GM23338 (cell line): ENCODE results near the gene KCNN3. TPM values are rescaled to one million over a fixed set of nuclear protein-coding genes. Genes with fewer than 3 reads are reported as not detected.

Source experiments
- CREB1 ChIP-seq: fragments of 250-450 bp; sonication (Bioruptor Pico); IDR thresholded peaks from 2 replicates; pipeline ENCODE4 v1.5.0; 2020; ENCODE audit warnings: low read depth, mild to moderate bottlenecking, moderate library complexity
- CTCF ChIP-seq, 2 experiments: fragments of 200-600 bp in 1 of 2; sonication (generic) in 1 of 2; conservative IDR thresholded peaks; 2 replicates each; pipeline versions ENCODE4 v1.5.1 to v1.6.1; 2016 to 2017; ENCODE audit warnings: antibody characterized with exemption in 2 of 2, low read depth in 2 of 2, mild to moderate bottlenecking in 2 of 2, moderate library complexity in 1 of 2
- ETS1 ChIP-seq: IDR thresholded peaks from 2 replicates; pipeline ENCODE4 v1.6.1; 2016; ENCODE audit warnings: antibody characterized with exemption
- EZH2 ChIP-seq: fragments of 200-600 bp; sonication (generic); IDR thresholded peaks from one replicate; pipeline ENCODE4 v1.8.0; 2017; ENCODE audit warnings: antibody characterized with exemption, mild to moderate bottlenecking, low read depth; ENCODE audit not compliant: unreplicated experiment
- NANOG ChIP-seq: IDR thresholded peaks from 2 replicates; pipeline ENCODE4 v1.6.1; 2016; ENCODE audit warnings: antibody characterized with exemption, borderline replicate concordance
- STAT1 ChIP-seq: IDR thresholded peaks from one replicate; pipeline ENCODE4 v1.6.1; 2016; ENCODE audit warnings: antibody characterized with exemption; ENCODE audit not compliant: unreplicated experiment
- ZNF331 ChIP-seq: fragments of 250-450 bp; sonication (Bioruptor Pico); IDR thresholded peaks from 2 replicates; pipeline ENCODE4 v1.5.0; 2020; ENCODE audit warnings: low read depth, mild to moderate bottlenecking, moderate library complexity
- polyA plus RNA-seq: library from polyadenylated mRNA; unstranded; fragments of >200 nt; fragmentation: Nextera tagmentation; extraction: Ambion mirVana; gene quantifications from 2 replicates; pipeline ENCODE4 v1.2.1, GENCODE V29; 2016
- total RNA-seq: library from RNA; depleted of rRNA; stranded (reverse); fragments of >200 nt; shearing (Covaris generic); gene quantifications from 2 replicates; pipeline ENCODE4 v1.2.3, GENCODE V29; 2014
- TF ChIP-seq, protein P1 (sequence below): fragments of 250-450 bp; sonication (Bioruptor Pico); IDR thresholded peaks from 2 replicates; pipeline ENCODE4 v1.5.0; 2020; ENCODE audit warnings: mild to moderate bottlenecking, moderate library complexity

The KCNN3 gene
- total and polyA plus RNA-seq, 2 experiments from 2014 or later: 1.9 to 3.0 TPM

GRCh38 chr1:154881820-154882535 is 11.9 kb upstream of the KCNN3 start (continued):
- TF ChIP-seq, protein P1, sequence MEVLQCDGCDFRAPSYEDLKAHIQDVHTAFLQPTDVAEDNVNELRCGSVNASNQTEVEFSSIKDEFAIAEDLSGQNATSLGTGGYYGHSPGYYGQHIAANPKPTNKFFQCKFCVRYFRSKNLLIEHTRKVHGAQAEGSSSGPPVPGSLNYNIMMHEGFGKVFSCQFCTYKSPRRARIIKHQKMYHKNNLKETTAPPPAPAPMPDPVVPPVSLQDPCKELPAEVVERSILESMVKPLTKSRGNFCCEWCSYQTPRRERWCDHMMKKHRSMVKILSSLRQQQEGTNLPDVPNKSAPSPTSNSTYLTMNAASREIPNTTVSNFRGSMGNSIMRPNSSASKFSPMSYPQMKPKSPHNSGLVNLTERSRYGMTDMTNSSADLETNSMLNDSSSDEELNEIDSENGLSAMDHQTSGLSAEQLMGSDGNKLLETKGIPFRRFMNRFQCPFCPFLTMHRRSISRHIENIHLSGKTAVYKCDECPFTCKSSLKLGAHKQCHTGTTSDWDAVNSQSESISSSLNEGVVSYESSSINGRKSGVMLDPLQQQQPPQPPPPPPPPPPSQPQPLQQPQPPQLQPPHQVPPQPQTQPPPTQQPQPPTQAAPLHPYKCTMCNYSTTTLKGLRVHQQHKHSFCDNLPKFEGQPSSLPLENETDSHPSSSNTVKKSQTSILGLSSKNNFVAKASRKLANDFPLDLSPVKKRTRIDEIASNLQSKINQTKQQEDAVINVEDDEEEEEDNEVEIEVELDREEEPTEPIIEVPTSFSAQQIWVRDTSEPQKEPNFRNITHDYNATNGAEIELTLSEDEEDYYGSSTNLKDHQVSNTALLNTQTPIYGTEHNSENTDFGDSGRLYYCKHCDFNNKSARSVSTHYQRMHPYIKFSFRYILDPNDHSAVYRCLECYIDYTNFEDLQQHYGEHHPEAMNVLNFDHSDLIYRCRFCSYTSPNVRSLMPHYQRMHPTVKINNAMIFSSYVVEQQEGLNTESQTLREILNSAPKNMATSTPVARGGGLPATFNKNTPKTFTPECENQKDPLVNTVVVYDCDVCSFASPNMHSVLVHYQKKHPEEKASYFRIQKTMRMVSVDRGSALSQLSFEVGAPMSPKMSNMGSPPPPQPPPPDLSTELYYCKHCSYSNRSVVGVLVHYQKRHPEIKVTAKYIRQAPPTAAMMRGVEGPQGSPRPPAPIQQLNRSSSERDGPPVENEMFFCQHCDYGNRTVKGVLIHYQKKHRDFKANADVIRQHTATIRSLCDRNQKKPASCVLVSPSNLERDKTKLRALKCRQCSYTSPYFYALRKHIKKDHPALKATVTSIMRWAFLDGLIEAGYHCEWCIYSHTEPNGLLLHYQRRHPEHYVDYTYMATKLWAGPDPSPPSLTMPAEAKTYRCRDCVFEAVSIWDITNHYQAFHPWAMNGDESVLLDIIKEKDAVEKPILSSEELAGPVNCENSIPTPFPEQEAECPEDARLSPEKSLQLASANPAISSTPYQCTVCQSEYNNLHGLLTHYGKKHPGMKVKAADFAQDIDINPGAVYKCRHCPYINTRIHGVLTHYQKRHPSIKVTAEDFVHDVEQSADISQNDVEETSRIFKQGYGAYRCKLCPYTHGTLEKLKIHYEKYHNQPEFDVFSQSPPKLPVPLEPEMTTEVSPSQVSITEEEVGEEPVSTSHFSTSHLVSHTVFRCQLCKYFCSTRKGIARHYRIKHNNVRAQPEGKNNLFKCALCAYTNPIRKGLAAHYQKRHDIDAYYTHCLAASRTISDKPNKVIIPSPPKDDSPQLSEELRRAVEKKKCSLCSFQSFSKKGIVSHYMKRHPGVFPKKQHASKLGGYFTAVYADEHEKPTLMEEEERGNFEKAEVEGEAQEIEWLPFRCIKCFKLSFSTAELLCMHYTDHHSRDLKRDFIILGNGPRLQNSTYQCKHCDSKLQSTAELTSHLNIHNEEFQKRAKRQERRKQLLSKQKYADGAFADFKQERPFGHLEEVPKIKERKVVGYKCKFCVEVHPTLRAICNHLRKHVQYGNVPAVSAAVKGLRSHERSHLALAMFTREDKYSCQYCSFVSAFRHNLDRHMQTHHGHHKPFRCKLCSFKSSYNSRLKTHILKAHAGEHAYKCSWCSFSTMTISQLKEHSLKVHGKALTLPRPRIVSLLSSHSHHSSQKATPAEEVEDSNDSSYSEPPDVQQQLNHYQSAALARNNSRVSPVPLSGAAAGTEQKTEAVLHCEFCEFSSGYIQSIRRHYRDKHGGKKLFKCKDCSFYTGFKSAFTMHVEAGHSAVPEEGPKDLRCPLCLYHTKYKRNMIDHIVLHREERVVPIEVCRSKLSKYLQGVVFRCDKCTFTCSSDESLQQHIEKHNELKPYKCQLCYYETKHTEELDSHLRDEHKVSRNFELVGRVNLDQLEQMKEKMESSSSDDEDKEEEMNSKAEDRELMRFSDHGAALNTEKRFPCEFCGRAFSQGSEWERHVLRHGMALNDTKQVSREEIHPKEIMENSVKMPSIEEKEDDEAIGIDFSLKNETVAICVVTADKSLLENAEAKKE (CRISPR knock-in tag): no peak
- TF ChIP-seq STAT1: no peak
- no peak for TF ChIP-seq ETS1
- no peak for TF ChIP-seq CREB1 (CRISPR knock-in tag)
- TF ChIP-seq NANOG: no peak
- TF ChIP-seq CTCF (conservative IDR thresholded peaks at IDR 0.05; ENCODE audit: low read depth in 2 of 2): no peak
- no peak for TF ChIP-seq EZH2
- no peak for TF ChIP-seq ZNF331
